Kidney epithelial cell (primary cell): ENCODE data around the gene TMEM233. TPM values are rescaled to one million over a fixed set of nuclear protein-coding genes. Genes with fewer than 3 reads are reported as not detected.
"Not testable (repeated sequence)": the region's sequence is repeated elsewhere in the genome, so short reads cannot be mapped to it uniquely, and the experiment has no call there.

Source experiments
- DNase-seq: peaks from one replicate; pipeline ENCODE4 v3.0.0-alpha.2; 2010; ENCODE audit warnings: low read depth
- H3K27me3 ChIP-seq: 2 replicates; pipeline ENCODE4 v1.6.0; 2011; ENCODE audit warnings: low read length; ENCODE audit not compliant: control insufficient read depth, insufficient read depth
- H3K36me3 ChIP-seq: 2 replicates; pipeline ENCODE4 v1.5.1; 2011; ENCODE audit warnings: low read length; ENCODE audit not compliant: control insufficient read depth, insufficient read depth
- H3K4me3 ChIP-seq: 2 replicates; pipeline ENCODE4 v1.5.1; 2011; ENCODE audit warnings: low read depth, mild to moderate bottlenecking, control low read depth, low read length
- CTCF ChIP-seq: IDR thresholded peaks from 2 replicates; pipeline ENCODE4 v1.5.1; 2011; ENCODE audit warnings: mild to moderate bottlenecking, moderate library complexity, low read length, control low read depth, inconsistent platforms; ENCODE audit not compliant: insufficient read depth, poor library complexity, severe bottlenecking
- total RNA-seq: library from RNA; depleted of rRNA; stranded (reverse); fragments of >200 nt; gene quantifications from 2 replicates; pipeline ENCODE4 v1.2.3, GENCODE V29; 2015

Gene TMEM233
- total RNA-seq, 1 donor from 2014 or later = 1.5 TPM

- H3K36me3 ChIP-seq = no peaks in the 10 kb centered on the region
- no peak for DNase-seq
- TF ChIP-seq CTCF = peak; percentile 68
- no peak overlapping the region for H3K4me3 ChIP-seq
- H3K27me3 ChIP-seq = no peaks in the 10 kb centered on the region
Measured at GRCh38 chr12:119649202-119649808, 55.7 kb downstream of the TMEM233 start.

- Histone ChIP-seq H3K4me3 (no peak overlapping the region), H3K36me3 (no peaks in the 10 kb centered on the region), H3K27me3 (no peaks in the 10 kb centered on the region)
- no peak for TF ChIP-seq CTCF
- DNase-seq = no peak
Measured at GRCh38 chr12:119652665-119653064, 59.1 kb downstream of the TMEM233 start.

- H3K36me3 ChIP-seq, H3K27me3 ChIP-seq, DNase-seq, H3K4me3 ChIP-seq: not testable (repeated sequence)
Measured at GRCh38 chr12:119657001-119657400, 63.4 kb downstream of the TMEM233 start.

GRCh38 chr12:119658166-119658565 lies 64.6 kb downstream of the TMEM233 start:
- not testable (repeated sequence) for H3K4me3 ChIP-seq, DNase-seq, H3K36me3 ChIP-seq, H3K27me3 ChIP-seq

- H3K27me3 ChIP-seq = no peaks in the 10 kb centered on the region
- no peaks in the 10 kb centered on the region for H3K36me3 ChIP-seq
- no peak for DNase-seq
- TF ChIP-seq CTCF = peak; percentile 88
- no peak overlapping the region for H3K4me3 ChIP-seq
Measured at GRCh38 chr12:119659289-119659897, 65.8 kb downstream of the TMEM233 start.

- Histone ChIP-seq H3K4me3 (no peak overlapping the region), H3K36me3 (no peaks in the 10 kb centered on the region)
- TF ChIP-seq CTCF = no peak
Measured at GRCh38 chr12:119660076-119660475, 66.5 kb downstream of the TMEM233 start.

GRCh38 chr12:119661882-119662281 lies 68.3 kb downstream of the TMEM233 start:
- DNase-seq = no peak
- no peaks in the 10 kb centered on the region for H3K27me3 ChIP-seq
- TF ChIP-seq CTCF = no peak
- H3K36me3 ChIP-seq = no peaks in the 10 kb centered on the region
- no peak overlapping the region for H3K4me3 ChIP-seq

More at GRCh38 chr12:119660076-119660475, 66.5 kb downstream of the TMEM233 start:
- no peaks in the 10 kb centered on the region for H3K27me3 ChIP-seq
- DNase-seq = no peak
